ENCODE data around the gene BAHCC1. TPM values are rescaled to one million over a fixed set of nuclear protein-coding genes. Genes with fewer than 3 reads are reported as not detected.

BAHCC1 gene
- total RNA-seq, 1 experiment from 2014 or later = 3.1 TPM

GRCh38 chr17:81400154-81400977 is 5.1 kb downstream of the BAHCC1 start:
- H3K36me3 Mint-ChIP-seq (ENCODE audit: insufficient read depth in 1 of 3, low read depth in 3 of 3) = peaks cover 0 to 2% (median 0%) of the 10 kb centered on the region in 3 experiments; a peak in 1 of 7 replicates
- no peak overlapping the region for H3K27ac Mint-ChIP-seq
- peaks cover 0 to 3% of the 10 kb centered on the region in 2 experiments; a peak in 1 of 5 replicates for H3K9me3 Mint-ChIP-seq
- no peak overlapping the region for H4K8ac ChIP-seq (replicated peaks; ENCODE audit: insufficient read length, low read depth, low read length)
- no peak overlapping the region for H2AFZ ChIP-seq (ENCODE audit: low read length)
- no peak overlapping the region for H4K91ac ChIP-seq (ENCODE audit: insufficient read length, low read depth, low read length)
- H3K27me3 ChIP-seq (ENCODE audit: insufficient read depth, low read length) = peaks cover 29% of the 10 kb centered on the region; the same call in 1 of the 2 replicates
- H3K56ac ChIP-seq (ENCODE audit: insufficient read length, low read depth, low read length) = no peak overlapping the region
- H3K4me1 ChIP-seq (ENCODE audit: insufficient read depth, low read length) = no peaks in the 10 kb centered on the region; the same call in 1 of the 2 replicates
- no peak overlapping the region for H2BK20ac ChIP-seq (ENCODE audit: low read depth, low read length, poor library complexity, severe bottlenecking)
- no peak overlapping the region for H2BK5ac ChIP-seq (ENCODE audit: insufficient read length, low read length)
- no peaks in the 10 kb centered on the region for H3K79me1 ChIP-seq (ENCODE audit: insufficient read depth, low read depth, low read length, poor library complexity, severe bottlenecking)
- no peaks in the 10 kb centered on the region for H3K79me2 ChIP-seq (ENCODE audit: insufficient read depth, low read length)
- WGBS (ENCODE audit: extremely low coverage, insufficient read length, low lambda C conversion rate) = no CpG with 5 or more reads among the region's 67 CpGs
- no peak overlapping the region for H3K18ac ChIP-seq (ENCODE audit: insufficient read length, low read depth, low read length)
- H2BK120ac ChIP-seq (ENCODE audit: low read depth, low read length, poor library complexity, severe bottlenecking) = no peak overlapping the region
- H3K27ac ChIP-seq (ENCODE audit: insufficient read length, low read depth, low read length) = no peak overlapping the region
- no peak overlapping the region for H2BK15ac ChIP-seq (ENCODE audit: low read depth, low read length)
- no peak overlapping the region for H3T11ph ChIP-seq (ENCODE audit: low read length)
- peak overlapping the region; percentile 58 to 85 for H3K4me3 Mint-ChIP-seq
- H3K14ac ChIP-seq (ENCODE audit: insufficient read depth, low read length) = peak overlapping the region; percentile 45; the same call in 1 of the 2 replicates
- no peak overlapping the region for H2AK5ac ChIP-seq (ENCODE audit: insufficient read length, low read length)
- peaks cover 69% of the 10 kb centered on the region for H3K27me3 Mint-ChIP-seq (ENCODE audit: low read depth)
- no peak overlapping the region for H3K9ac ChIP-seq (ENCODE audit: extremely low read depth, insufficient read length, low read length)
- H3K9me3 ChIP-seq (ENCODE audit: control insufficient read depth, low read depth, low read length) = no peaks in the 10 kb centered on the region
- TF ChIP-seq CTCF (conservative IDR thresholded peaks at IDR 0.05) = no peak
- peak; percentile 75 for DNase-seq
- peaks cover 36% of the 10 kb centered on the region for H3K23me2 ChIP-seq (ENCODE audit: insufficient read length, low read depth, low read length, poor library complexity, severe bottlenecking)
- H3K4ac ChIP-seq (ENCODE audit: low read depth, low read length) = no peak overlapping the region
- peak overlapping the region; percentile 85 for H3K4me2 ChIP-seq (ENCODE audit: insufficient read depth, insufficient read length, low read length)
- peaks cover 36 to 61% of the 10 kb centered on the region in 2 experiments for H3K4me1 Mint-ChIP-seq
- H4K5ac ChIP-seq (ENCODE audit: insufficient read length, low read depth, low read length) = no peak overlapping the region
- H2BK12ac ChIP-seq (ENCODE audit: insufficient read length, low read depth, low read length) = no peak overlapping the region
- no peak overlapping the region for H3K23ac ChIP-seq (ENCODE audit: insufficient read length, low read depth, low read length)
- H4K20me1 ChIP-seq (ENCODE audit: control insufficient read depth, insufficient read depth, insufficient read length) = peaks cover 3% of the 10 kb centered on the region
